ENCODE results near the gene FHIT. TPM values are rescaled to one million over a fixed set of nuclear protein-coding genes. Genes with fewer than 3 reads are reported as not detected.

The FHIT gene
- total RNA-seq, 4 donors from 2014 or later, result 5.0 to 15.3 (median 8.3) TPM

DNA sequence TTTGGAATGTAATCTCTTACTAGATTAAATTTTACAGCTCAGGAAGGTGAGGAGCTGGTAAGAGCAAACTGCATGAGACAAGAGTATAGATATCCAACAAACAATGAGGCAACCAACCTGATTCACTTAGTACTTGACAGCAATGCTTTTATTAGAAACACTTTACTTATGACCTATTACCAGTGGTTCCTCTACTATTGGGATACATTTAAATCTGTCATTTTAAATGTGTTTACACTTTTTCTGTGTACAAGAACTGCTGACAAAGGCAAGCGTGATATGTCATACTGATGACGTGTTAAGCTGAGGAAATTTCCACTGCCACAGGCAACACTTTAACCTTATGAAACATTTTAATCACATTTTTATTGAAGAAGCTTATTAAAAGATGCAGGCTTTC lies 1043.3 kb downstream of the FHIT start:
- WGBS, 2 donors, result 51 to 59% methylated on average over 2 of the region's 2 CpGs
- intact Hi-C loops (cut with DNase I; ENCODE audit: low total_unique reads), result no loop called here
- no peak overlapping the region for H3K4me3 ChIP-seq (ENCODE audit: low read depth, poor library complexity, severe bottlenecking)
- no peak for DNase-seq (ENCODE audit: low spot score in 2 of 2)
- TF ChIP-seq CTCF (IDR thresholded peaks at IDR 0.05) (no peak), POLR2A (IDR thresholded peaks at IDR 0.05) (no peak)

DNA sequence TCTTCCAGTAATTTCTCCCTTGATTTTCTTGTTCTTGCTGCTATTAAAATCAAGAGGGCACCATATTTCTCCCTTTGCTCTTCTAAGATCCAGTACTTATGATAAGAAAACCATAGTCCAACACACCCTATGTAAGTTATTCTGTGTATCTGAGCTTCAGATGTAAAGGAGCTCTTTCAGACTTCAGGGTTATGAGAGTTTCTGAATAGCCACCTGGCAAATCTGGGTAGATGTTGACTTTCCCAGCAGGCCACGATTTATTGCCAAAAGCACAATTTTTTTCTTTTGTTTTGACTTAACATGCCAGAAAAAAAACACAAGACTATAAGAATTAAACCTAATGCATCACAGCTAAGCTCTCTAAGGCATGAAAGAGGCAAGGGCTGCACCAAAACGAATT lies 1045.0 kb downstream of the FHIT start:
- intact Hi-C loops (cut with DNase I; ENCODE audit: low total_unique reads), result no loop called here
- WGBS, 2 donors, result 61 to 69% methylated on average over 2 of the region's 2 CpGs
- H3K4me3 ChIP-seq (ENCODE audit: low read depth, poor library complexity, severe bottlenecking), result no peak overlapping the region
- TF ChIP-seq CTCF (IDR thresholded peaks at IDR 0.05), result no peak
- TF ChIP-seq POLR2A (IDR thresholded peaks at IDR 0.05), result no peak
- no peak for DNase-seq (ENCODE audit: low spot score in 2 of 2)

DNA sequence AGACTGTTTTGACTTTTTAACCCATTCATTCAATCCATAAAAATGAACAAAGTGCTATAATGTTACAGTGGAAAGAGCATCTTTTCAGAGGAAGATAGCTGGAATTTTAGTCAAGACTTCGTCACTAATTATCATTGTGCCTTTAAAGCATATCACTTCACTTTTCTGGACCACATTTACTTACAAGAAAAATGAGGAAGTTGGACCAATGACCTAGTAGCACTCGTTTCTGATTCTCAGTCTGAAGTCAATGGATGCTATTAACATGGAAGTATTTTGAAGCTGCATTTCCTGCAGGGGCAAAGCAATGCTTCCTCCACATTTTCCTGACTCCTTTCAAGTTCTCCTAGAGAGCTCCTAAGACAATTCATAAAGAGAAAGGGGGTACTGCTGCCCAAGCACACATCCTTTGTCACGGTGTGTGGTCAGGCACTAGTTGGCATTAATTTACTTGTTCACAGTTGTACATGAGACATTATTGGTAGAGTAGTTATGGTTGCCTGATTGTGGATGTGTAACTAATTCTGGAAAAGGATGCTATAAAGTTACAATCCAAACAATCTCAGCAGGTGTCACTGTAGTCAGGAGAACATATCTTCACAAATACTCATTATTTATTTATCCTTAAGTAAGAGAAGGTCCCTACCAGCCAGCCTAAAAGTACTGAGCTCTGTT lies 1049.1 kb downstream of the FHIT start:
- 65 to 72% methylated on average over 3 of the region's 3 CpGs for WGBS, 2 donors
- TF ChIP-seq POLR2A (IDR thresholded peaks at IDR 0.05) (no peak), CTCF (IDR thresholded peaks at IDR 0.05) (no peak)
- H3K4me3 ChIP-seq (ENCODE audit: low read depth, poor library complexity, severe bottlenecking), result no peak overlapping the region
- DNase-seq (ENCODE audit: low spot score in 2 of 2), result no peak
- intact Hi-C loops (cut with DNase I; ENCODE audit: low total_unique reads), result no loop called here

DNA sequence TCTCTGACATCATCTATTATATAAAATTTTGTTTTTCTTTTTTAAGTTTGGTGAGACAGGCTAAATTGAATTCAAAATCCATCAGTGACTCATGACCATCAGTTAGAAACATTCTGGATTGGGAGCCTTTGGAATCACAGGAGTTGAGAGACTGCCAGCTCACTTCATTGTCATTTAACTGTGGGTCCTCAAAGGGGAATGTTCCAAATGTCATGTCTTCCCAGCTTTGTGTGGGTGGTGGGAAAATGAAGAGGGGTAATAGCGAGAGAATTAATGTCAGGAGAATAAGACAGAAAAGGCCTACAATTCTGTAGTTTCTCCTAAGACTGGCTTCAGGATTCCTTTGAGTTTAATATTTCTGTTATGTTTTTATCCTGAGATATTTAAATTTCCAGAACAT lies 1051.9 kb downstream of the FHIT start:
- no peak for TF ChIP-seq CTCF (IDR thresholded peaks at IDR 0.05)
- no peak for TF ChIP-seq POLR2A (IDR thresholded peaks at IDR 0.05)
- no peak overlapping the region for H3K4me3 ChIP-seq (ENCODE audit: low read depth, poor library complexity, severe bottlenecking)
- DNase-seq (ENCODE audit: low spot score in 2 of 2), result no peak
- 0% methylated on average over 1 of the region's 1 CpG for WGBS, 2 donors
- intact Hi-C loops (cut with DNase I; ENCODE audit: low total_unique reads), result no loop called here

- 69 to 71% methylated on average over 5 of the region's 5 CpGs for WGBS, 2 donors
- intact Hi-C loops (cut with DNase I; ENCODE audit: low total_unique reads), result no loop called here
- DNase-seq (ENCODE audit: low spot score in 2 of 2), result no peak
These were observed 1053.0 kb downstream of the FHIT start for GRCh38 chr3:60198179-60198720.

GRCh38 chr3:60192297-60193114 lies 1058.7 kb downstream of the FHIT start:
- TF ChIP-seq POLR2A (IDR thresholded peaks at IDR 0.05) (no peak), CTCF (IDR thresholded peaks at IDR 0.05) (no peak)
- intact Hi-C loops (cut with DNase I; ENCODE audit: low total_unique reads), result no loop called here
- H3K4me3 ChIP-seq (ENCODE audit: low read depth, poor library complexity, severe bottlenecking), result no peak overlapping the region
- 84 to 87% methylated on average over 7 of the region's 7 CpGs for WGBS, 2 donors
- DNase-seq (ENCODE audit: low spot score in 2 of 2), result no peak

More at GRCh38 chr3:60198179-60198720, 1053.0 kb downstream of the FHIT start:
- H3K4me3 ChIP-seq (ENCODE audit: low read depth, poor library complexity, severe bottlenecking), result no peak overlapping the region
- no peak for TF ChIP-seq POLR2A (IDR thresholded peaks at IDR 0.05)
